Activated T-cell treated with anti-CD3 and anti-CD28 coated beads for 24 hours (primary cell): ENCODE measurements around the gene TNFRSF14.

Source experiments
- DNase-seq: peaks from one replicate; pipeline ENCODE4 v3.0.0-alpha.2; 2020; ENCODE audit warnings: low read depth

Gene TNFRSF14

DNA sequence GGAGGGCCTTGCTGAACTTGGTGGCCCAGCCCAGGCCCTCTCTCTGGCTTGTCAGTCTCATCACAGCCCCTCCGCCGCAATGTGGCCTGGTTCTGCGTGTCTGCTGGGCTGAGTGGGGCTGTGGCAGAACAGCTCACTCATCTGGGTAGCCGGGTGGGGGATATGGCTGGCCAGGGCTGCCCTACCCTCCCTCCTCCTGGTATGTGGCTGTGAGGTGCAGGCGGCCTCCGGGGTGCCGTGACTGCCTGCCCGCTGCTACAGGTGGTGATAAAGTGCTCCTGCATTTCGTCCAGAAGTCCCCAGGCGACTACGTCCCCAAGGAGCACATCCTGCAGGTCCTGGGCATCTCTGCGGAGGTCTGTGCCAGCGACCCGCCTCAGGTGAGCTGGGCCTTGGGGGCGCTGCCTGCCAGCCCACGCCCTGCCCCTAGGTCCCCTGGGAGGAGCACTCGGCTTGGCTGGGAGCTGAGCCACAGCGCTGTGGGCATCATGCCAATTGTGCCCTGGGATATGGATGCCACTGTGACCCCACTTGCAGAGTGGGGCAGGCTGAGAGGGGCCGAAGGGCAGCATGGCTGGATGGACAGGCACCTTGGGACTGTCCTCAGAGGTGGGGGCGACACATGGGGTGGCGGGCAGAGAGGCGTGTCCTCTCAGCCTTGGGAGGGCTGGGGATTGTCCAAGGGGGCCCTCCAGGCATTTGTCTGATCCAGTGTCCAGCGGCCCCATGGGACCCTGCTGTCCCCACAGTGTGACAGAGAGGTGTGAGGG lies 32.7 kb downstream of the TNFRSF14 start:
- no peak for DNase-seq

DNA sequence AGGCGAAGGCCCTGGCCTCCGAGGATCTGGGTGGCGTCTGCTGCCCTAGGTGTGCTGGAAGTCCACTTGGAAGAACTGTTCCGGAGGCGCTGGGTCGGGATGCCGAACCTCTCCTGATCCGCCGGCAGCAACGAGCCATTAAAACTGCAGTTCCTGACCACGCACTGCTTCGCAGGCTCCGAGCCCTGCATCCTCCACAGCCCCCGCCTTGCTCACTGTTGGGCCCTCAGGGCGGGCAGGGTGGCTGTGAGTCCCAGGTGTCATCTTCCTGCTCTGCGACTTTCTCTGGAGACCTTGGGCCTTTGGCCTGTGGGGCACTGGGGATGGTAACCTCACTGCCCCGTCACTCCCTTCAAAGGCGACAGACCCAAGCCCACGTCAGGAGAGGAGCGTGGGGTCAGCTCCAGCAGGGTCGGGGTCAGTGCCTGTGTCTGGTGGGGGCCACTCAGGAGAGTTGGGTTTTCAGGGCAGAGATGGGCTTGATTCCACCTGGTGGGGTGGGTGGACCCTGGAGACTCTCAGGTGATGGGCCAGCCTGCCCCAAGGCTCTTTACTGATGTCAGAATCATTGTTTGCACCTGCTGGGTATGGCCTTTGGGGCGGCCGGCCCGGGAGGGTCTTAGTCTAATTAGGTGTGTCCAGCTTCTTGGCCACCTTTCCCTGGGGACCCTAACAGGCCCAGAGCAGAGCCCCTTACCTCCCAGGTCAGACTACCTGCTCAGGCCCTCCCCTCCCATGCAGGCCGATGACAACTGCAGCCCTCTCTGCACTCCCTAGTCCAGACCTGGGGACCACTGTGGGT lies 33.5 kb downstream of the TNFRSF14 start:
- DNase-seq, result no peak

DNA sequence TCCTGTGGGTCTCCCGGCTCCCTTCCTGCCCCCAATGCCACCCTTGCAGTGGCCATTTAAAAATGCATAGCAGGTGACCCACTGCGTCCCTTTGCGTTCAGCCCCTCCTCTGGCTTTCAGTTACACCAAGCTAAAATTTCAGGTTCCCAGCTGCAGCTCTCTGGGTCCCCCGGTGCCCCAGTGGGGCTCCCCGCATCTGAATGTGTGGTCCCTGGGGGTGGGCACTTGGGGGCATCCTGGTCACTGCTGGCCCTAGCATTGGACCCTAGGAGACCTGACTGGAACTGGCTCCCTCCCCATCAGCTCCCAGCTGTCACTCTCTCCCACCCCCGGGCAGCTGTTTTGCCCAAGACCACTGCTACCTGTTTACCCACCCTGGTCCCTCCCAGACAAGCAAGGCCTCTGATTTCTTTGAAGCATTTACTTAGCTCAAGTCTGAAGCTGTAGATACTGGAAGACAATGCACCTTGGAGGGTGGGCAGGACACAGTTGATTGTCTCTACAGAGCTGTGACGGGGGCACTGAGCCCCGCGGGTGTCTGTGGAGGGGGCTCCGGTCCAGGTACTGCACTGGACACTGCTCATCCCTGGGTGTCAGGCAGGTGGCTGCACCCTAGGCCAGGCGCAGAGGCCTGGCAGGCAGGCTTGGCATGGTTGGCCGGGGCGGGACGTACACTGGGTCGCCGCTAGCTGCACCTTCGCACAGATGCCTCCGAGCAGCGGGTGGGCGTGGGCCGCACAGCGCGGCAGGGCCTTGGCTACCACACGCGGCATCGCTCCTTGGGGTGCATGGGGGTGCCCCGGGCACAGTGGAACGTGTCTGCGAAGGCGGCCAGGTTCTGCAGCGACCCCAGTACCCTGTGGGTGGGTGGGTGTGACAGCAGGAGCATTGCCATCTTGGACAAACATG lies 34.3 kb downstream of the TNFRSF14 start:
- DNase-seq, result no peak

DNA sequence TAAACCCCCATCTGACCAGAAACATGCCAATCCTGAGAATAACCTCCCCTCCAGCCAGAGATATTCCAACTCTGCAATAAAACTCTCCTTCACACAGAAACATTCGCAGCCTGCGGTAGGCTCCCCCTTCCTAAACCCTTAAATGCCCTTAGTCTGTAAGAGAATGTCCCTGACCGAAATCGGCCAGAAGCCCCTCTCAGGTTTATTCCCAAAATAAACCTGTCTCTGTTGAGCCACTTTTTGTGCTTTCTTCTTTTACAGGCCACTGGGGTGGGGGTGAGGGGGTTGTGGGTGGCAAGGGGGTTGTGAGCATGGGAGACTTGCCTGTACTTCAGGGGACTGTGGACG lies 35.0 kb downstream of the TNFRSF14 start:
- no peak for DNase-seq

DNA sequence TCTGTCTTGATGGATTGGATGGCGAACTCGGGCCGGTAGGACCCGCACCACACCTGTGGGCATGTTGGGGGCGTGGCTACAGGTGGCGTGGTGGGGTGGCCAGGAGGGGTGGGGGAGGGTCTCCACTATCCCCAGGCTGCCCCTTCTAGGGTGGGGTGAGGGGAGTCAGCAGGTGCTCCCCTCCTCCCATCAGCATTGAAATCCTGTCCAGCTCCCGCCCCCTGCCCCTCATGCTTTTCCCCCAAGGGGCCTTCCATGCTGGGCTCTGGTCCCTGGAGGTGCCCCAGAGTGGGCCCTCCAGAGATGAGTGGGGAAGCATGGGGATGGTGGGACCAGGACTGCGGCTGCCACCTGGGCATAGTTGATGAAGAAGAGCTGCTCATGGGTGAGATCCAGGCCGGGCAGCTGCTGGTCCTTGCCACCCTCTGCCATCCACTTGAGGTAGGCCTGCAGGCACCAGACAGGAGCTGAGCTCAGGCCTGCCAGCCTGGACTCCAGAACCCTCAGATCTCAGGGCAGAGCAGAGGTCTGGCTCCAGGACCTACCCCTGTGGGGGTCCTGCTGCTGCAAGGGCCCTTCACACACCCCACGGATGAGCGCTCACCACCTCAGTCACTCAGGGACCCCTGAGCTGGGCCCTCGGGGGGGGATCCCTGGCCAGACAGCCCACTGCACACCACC lies 35.5 kb downstream of the TNFRSF14 start:
- no peak for DNase-seq

DNA sequence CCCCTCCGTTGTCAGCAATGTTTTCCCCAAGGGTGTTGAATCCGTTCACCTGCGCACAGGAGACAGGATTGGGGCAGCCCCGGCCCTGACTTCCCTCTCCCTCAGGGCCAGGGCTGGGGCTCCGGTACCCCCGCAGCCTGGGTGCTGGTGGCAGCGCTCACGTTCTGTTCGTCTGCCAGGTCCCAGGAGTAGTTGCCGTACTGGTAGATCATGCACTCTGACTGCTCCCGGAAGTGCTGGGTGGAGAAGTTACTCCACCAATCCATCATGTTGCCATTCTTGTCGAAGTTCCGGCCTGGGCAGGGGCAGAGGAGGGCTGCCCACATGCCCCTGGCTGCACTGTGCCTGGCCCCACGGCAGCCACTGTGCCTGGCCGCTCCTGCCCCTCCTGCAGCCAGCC lies 36.5 kb downstream of the TNFRSF14 start:
- no peak for DNase-seq

DNA sequence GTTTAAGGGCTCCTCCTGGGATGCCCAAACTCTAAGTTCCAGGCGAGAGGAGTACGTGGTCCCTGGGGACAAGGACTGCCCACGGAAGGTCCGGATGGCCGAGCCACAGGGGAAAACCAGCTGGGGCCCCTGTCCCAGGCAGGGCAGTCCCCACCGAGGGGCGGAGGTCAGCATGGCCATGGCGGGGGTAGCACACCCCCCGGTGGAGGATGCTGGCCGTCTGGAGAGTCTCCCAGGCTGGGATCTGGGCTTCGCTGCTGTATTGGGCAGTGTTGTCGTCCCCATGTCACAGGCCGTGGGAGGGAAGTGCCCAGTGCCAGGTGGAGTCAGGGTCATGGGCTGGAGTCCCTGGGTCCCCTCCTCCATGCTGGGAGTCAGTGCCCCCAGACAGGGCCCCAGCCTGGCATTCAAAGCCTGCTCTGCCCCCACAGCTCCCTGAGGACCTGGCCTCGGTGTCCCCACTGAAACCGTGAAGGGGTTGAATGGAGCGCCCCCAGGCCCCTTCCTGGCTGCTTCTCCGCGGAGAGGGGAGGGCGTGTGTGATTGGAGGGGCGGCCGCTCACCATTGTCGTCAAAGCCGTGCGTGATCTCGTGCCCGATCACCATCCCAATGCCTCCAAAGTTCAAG lies 37.2 kb downstream of the TNFRSF14 start:
- DNase-seq, result no peak

DNA sequence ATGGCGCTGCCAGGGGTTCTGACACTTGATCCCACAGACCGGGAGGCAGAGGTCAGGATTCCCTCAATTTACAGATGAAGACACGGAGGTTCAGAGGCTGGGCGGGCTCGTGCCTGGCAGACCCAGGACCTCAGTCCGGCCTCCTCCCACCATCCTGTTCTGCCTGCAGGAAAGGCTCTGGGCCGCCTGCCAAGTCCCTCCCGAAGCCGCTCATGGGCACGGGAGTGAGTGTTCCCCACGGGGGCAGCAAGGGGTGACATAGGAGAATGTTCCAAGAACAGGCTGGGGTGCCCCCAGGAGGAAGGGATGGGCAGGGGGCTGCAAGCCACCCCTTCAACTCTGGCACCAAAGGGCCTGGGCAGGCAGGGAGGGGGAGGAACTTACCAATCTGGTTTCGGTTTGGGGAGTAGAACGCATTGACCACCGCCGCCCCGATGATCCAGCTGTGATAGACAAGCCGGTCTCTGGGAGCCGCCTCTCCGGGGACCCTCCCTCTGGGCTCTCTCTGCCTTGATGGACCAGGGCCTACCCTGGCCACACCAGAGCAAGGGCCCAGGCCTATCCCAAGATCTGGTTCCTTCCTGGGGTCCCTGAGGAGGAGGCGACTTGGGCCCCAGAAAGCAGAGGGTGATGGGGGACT lies 38.0 kb downstream of the TNFRSF14 start:
- DNase-seq, result no peak

DNA sequence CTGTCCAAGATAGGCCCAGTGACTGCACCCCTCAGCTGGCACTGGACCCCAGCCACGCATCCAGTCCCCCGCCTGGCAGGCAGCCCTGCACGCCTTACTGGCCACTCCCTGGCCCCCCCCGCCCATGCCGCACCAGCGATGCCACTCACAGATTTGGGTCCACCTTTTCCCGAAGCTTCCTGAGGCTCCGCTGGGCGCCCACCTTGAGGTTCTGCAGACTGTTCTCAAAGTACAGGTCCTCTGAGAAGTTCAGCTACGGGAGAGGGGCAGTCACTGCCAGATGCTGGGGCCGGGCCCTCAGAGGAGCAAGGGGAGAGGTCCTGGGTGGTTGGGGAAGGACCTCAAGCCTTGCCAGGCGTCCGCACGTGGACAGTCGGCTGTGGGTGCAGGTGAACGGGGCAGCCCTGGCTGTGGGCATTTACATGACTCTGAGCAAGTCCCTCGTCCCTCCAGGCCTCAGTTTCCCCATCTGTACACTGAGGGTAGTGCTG lies 38.5 kb downstream of the TNFRSF14 start:
- no peak for DNase-seq

DNA sequence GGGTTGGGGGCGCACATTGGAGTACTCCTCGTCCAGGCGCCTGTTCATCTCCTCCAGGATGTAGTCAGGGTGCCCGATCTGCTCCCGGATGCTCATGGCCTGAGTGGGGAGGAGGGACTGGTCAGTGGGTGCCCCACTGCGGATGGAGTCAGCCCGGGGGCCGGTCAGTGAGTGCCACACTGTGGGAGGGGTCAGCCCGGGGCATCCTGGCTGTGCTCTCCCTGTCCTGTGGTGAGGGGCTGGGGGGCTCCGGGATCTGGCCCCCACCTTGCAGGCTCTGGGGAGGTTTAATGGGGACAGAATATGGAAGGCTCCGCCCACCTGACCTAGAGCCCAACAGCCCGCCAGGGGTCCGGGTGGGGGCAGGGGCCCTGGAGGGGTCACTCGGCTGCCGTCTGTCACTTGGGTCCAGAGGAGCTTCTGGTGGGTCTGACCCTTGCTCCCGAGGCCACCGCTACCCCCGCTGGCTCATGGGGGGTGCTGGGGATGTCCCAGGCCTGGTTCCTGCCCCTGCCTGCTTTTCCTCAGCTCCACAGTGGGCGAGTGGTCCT lies 39.2 kb downstream of the TNFRSF14 start:
- no peak for DNase-seq

DNA sequence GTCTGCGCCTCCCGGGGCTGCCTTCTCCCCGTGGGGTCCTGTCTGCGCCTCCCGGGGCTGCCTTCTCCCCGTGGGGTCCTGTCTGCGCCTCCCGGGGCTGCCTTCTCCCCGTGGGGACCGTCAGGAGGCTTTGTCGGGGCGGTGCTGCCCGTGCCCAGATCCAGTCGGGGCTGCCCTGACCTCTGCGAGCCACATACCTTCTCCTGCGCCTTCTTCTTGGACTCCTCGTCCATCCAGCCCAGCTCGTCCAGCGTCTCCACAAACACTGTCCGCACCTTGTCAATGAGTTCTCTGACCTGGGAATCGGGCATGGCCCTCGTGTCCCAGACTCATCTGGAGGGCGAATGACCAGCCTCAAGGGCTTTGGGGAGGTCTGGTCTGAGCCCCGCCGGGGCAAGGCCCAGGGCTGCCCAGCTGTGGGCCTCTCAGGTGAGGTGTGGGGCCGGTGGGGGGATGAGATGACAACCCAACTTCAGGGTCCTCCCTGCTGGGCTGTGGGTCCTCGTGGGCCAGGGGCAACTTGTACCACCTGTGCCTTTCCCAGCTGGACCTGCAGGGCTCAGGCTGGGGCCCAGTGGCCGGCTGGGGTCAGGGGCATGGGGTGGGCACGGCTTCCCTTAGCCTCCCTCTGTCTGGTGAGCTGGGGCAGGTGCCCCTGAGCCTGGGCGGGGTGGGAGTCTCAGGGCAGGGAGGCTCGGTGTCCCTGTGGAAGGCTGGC lies 39.8 kb downstream of the TNFRSF14 start:
- no peak for DNase-seq

DNA sequence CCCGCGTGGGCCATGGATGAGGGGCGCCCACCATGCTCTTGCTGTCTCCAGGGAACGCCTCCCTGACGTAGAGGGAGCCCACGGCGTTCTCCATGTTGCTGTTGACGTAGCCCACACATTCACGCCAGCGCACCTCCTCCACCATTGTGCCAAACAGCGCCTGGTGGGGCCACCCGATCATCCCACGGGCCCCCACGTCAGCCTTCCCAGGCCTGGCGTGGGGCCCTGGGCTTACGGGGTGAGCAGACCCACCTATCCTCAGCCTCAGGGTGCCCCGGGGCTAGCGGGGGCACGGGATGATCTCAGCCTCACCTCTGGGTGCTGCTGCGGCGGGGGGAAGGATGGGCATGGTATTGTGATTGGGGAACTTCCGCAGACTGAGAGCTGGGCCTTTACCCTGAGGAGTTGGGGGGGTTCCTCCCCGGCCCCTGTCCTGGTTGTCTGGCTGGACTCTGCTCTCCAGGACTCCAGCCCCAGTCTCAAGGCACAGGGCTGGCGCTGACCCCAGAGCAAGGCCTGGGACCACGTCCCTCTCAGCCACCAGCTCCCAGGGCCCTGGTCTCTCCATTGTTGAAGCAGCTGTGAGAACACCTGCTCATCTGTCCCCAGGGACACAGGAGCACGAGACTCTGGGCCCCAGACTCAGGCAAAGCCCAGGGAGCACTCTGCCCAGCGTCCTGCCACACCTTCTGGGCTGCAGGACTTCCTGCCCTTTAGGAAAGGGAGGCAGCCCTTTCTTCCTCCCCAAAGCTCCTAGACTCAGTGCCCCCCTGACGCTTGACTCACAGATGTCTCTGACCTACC lies 40.6 kb downstream of the TNFRSF14 start:
- no peak for DNase-seq

DNA sequence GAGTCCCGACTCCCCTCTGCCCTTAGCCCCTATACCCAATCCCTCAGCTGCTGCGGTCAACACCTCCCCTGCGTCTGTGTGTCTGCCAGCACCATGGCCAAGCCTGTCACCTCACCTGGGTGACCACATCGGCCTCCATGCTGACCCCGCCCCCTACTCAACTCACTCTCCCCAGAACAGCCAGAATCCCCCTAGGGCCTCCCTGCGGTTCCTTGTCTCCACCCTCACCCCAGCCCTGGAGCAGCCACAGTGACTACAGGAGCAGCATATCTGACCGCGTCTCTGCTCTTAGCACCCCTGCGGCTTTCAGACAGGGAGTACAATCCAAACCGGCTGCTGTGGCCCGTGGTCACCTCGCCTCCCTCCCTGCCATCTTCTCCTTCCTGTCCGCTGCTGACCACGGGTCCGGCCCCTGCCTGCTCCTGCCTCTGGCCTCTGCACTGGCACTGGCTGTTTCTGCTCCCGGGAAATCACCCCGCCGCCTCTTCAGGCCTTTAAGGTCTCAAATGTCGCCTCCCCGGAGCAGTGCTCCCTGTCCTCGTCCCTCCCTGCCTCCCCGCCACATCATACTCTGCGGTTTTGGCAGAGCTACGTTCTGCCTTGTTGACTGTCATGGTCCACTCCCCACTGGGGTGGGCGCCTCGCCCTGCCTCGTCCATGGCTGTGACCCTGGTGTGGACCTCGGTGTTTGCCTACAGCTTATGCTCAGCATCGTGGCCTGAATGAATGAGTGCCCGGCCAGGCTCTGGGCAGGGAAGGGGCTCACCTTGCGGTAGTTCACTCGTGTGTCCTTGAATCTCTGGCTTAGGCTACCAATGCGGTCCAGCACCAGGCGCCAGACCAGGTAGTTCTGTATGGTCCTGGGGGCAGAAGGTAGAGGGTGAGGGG lies 41.5 kb downstream of the TNFRSF14 start:
- DNase-seq, result no peak

DNA sequence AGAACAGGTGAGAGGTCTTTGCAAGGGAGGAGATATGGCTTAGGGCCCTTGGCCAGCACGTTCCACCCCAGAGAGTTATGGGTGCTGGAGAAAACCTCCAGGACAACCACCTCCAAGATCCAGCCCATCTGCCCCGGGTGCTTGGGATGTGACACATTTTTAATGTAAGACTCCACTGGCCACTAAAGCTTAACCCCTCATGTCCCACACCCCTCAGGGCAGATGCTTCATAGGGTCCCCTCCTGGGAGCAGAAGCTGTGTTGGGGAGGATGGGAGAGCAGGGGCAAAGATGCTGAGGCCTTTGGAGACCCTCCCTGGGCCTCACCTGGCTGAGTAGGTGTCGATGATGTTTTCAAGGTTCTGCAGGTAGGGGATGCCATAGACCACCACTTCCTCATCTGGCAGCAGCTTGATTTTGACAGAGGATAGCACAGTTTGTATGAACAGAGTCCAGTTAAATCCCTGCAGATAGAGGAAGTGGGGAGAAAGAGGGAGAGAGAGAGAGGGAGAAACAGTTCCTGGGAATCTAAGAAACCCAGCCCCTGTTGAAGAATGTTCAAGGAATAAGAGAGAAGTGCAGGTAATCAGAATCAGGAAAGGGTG lies 42.3 kb downstream of the TNFRSF14 start:
- DNase-seq, result no peak

DNA sequence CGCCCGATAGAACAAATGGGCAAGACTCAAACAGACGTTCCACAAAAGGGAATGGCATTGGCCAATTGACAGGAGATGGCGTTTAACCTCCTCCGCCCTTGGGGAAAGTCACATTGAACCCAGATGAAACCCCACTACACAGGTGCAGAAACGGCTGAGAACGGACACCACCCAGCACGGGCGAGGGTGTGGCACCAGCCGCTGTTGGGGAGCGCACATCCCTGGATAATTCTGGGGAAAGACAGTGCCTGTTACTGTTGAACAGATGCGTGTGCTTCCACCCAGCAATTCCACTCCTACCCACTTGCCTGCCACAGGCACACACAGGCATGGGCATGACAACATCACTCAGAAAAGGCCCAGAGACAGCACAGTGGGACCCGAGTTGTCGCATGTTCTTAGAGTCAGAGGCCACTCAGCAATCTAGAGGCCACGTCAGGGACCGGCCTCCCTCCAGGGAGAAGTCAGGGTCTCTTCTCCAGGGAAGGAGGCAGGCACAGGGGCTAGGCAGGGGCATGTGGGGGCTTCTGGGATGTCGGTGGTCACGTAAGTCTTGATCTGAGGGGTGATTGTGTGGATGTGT lies 45.6 kb downstream of the TNFRSF14 start:
- no peak for DNase-seq

DNA sequence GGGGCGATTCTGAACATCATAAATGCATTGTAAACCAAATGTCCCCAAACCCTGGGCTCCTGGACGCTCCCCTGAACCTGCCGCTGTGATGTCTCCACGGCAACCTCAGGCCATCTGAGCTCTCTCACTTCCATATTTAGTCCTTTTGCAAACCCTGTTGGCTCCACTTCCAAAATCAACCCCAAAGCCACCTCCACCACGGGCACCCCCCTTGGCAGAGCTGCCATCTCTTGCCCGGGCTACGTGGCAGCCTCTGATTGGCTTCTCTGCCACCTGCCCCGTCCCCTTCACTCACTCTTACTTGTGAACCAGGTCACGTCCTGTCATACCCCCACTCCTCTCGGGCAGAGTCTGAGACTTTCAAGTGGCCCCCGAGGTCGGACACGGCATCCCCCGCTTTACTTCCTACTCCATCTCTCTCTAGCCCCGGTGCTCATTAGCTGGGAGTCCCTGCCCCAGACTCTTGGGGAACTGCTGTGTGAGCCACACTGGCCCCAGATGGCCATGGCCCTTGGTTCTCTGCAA lies 46.2 kb downstream of the TNFRSF14 start:
- no peak for DNase-seq
